ENCODE measurements around the gene CLEC4M.

DNA sequence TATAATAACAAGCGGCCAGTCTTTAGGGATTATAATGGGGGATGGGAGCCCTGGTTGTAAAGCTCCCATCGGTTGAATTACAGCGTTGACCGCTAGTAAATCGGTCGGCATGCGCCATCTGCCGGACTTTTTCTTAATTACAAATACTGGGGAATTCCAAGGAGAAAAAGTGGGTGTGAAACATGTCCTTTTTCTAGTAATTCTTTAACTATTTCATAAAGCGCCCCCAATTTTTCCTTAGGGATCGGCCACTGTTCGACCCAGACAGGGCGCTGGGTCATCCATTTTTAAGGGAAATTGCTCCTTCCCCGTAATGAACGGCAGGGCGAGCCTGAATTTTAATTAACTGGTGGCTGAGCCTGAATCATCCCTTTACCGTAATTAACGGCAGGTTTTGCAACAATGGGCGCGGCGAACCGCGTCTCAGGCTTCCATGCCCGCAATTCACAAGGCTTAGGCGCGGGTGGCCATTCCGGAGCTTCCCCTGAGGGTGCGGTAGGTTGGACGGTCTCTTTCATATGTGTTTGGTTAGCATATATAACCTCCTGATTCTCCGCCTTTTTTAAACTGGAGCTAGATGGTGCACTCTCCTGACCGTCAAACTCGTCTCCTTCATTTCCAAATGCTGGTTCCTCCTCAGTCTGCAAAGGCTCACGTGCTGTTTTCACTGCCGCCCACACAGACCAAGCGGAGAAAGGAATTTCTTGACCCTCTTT is 36.8 kb downstream of the CLEC4M start:
- TF ChIP-seq REST (IDR thresholded peaks at IDR 0.05; ENCODE audit: insufficient read depth in 1 of 2, low read depth in 2 of 2, low read length in 2 of 2) (no peak), TAF1 (IDR thresholded peaks at IDR 0.05; ENCODE audit: borderline replicate concordance, insufficient read depth, low read length) (no peak)
